SK-N-DZ (cell line): ENCODE data around the gene ST7.

Experiments
- DNase-seq: peaks from one replicate; pipeline ENCODE4 v3.0.0-alpha.2; 2015; ENCODE audit warnings: low spot score

ST7 gene

DNA sequence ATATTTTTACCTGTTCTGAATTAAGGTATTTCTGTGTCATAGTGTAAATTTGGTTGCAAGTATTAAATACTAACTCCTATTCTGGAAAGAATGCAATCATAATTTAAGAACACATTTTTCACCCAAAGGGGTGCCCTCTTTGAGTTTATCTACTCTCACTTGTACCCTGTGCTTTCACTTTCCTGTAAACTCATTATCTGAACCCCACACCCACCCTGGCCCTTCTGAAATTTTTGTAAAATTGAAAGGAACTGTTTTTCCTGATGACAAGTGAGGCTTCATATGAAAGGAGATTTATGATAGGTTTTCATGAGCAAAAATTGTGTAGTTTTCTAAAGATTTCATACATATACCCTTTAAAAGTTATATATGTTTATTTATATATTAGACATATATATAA is 235.1 kb downstream of the ST7 start:
- DNase-seq = no peak

DNA sequence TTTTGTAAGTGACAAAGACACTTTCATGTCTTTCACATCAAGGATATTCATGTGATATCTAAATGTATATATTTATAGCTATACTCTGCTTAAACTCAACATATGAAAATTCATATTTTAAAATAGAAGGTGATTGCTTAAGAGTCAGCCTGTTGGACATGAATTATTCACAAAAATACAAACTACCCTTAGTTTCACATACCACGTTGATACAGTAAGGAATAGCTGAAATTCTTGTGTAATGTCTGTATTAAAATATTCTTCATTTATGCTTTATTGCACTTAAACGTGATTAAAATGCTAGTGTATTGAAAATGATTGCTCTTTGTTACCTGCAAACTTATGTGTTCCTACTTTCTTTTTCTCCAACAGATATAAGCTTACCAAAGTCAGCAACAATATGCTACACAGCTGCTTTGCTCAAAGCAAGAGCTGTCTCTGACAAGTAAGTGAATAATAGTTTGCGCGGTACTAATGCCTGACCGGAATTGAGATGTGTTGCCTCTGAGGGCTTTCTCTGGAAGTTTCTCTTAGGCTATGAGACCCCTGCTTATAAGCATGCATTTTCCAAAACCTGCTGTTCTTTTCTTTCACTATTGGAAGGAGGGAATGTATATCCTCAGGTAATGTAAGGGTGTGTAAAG is 235.8 kb downstream of the ST7 start:
- DNase-seq = no peak

DNA sequence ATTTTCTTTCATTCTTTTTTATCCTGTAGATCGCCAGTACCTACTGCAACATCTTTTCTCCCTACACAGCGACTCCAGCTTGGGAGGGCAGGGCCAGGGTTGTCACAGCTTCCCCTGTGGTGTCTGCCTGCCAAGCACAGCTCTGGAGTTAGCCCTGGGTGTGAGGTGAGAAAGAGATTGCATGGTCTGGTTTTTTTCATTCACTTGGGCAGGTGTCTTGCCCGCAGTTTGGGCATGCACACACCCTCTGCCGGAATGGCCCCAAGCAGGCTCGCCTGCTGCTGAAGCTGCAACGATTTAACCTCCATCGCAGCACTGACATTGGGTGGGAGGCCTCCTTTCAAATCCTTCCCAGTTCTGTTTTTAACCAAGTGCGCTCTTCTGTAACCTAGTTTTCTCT is 236.8 kb downstream of the ST7 start:
- DNase-seq = no peak

DNA sequence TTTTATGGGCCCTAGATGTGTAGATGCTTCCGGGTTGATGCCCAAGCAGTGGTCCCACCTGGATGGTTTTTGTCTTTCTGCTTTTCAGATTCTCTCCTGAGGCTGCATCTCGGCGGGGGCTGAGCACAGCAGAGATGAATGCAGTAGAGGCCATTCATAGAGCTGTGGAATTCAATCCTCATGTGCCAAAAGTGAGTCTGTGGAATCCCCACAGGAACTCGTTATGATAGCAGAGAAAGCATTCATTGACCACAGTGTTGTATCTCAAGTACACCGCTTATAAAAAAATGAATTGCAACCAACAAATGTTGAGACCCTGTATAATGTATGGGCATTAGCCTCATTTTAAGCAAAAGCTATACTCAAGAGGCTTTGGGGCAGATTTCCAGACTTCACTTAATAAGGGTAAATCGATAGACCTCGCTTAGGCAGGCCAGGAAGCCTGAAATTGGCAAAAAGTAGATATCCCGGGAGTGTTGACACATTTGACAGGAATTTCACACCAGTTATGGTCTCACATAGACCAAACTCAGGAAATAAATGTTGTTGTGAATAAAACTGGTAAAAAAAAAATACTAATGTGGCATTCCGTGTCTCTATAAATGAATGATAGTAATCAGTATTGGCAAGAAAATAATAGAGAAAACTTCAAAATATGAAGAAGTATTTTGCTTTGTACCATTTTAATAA is 237.6 kb downstream of the ST7 start:
- DNase-seq = no peak

DNA sequence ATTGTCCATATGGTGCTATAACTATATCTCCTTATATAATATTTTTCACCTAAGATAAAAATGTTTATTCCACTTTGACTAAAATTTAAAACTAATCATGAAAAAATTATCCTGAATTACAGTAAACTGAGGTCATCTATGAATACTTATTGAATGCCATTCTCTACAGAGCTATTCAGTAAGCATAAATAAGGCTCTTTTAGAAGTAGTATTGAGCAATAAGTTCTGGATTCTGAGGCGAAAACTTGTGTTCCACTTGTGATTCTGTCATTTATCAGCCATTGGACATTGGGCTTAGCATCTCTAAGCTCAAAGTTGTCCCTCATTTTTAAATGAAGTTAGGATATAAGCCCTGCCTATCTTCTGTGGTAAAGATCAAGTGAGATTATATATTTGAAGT is 238.8 kb downstream of the ST7 start:
- no peak for DNase-seq

DNA sequence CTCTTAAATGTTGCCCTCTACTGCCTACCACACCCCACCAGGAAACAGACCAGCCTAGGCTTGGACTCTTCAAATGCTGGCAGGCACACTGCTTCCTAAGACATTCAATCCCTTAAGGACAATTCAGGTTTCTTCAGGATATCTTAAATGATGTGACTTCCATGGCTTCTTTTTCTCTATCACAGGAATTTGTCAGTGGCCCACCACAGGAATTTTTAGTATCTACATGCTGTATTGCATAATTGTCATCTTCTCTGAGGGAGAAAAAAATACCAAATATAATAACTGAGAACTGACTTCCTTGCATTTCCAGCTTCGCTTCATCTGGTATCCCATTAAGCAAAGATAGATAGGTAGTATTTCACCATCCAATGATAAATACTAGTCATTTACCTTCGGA is 240.3 kb downstream of the ST7 start:
- DNase-seq = no peak

DNA sequence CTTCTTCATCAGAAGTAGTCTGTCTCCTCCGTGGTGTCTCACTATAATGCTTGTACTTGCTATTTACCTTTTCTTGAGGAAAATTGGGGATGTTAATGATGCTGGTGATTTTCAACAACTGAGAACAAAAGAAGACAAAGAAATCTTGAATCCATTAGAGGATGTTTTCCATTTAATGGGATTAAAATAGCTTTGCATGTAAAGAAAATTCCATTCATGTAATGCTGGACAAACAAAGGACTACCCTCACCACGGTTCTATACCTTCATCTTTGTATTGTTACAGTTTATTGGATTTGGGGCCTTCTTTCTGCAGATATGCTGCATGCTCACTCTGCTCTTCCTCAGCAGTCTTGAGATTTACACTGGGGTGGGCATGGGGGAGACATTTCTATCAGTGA is 241.1 kb downstream of the ST7 start:
- no peak for DNase-seq

DNA sequence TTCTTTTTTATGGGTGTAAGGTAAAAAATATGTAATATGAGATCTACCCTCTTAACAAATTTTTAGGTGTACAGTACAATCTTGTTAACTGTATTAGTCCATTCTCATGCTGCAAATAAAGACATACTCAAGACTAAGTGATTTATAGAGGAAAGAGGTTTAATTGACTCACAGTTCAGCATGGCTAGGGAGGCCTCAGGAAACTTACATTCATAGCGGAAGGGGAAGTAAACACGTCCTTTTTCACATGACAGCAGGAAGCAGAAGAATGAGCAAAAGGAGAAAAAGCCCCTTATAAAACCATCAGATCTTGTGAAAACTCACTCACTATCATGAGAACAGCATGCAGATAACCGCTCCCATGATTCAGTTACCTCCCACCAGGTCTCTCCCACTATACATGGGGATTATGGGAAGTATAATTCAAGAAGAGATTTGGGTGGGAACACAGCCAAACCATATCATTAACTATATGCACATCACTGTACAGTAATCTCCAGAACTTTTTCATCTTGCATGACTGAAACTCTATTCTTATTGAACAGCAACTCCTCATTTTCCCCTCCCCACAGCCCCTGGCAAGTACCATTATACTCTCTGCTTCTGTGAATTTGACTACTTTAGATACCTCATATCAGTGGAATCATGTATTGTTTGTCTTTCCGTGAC is 242.2 kb downstream of the ST7 start:
- DNase-seq = no peak

DNA sequence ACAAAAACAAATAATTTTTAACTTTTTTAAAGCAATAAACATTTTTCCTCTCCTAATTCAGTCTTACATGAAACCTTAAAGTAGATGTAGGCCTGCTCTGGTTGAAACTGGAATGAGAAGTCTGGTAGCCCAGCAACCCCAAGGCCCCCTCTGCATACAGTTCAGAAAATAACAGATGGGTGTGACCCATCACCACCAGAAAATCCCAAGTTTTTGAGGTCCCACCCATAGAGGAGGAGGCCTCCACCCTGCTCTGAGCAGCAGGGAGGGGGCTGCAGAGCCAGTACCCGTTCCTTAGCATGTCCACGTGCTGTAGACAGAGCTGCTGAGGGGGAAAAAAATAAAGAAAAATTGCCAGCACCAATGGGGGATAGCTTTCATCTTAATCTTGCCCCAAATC is 246.8 kb downstream of the ST7 start:
- no peak for DNase-seq

DNA sequence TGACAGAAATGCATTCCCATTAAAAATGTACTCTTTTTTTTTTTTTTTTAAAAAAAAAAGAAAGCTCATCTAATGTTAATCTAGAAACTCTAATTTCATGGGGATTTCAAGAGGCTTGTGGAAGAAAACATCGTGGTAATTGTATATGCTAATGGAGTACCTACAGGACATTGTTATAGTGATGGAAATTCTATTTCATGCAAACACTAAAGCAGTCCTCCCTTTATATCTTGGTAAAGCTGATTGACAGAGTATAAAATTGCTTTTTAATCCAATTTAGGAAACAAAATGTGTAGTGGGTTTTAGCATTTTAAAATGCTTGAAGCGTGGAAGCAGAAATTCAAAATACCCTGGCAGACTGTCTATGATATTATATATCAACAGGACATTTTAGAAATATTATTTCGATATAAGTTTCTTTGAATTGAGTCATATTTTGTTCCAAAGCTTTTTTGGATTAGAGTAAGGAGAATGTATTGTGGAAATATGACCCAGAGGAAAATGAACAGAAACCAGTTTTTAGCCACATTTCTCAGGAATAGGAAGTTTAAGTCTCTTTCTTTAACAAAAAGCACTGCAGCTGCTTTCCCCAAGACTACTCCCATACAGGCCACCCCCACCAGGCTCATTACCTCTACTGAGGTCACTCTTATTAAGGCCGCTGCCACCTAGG is 247.6 kb downstream of the ST7 start:
- DNase-seq = no peak

DNA sequence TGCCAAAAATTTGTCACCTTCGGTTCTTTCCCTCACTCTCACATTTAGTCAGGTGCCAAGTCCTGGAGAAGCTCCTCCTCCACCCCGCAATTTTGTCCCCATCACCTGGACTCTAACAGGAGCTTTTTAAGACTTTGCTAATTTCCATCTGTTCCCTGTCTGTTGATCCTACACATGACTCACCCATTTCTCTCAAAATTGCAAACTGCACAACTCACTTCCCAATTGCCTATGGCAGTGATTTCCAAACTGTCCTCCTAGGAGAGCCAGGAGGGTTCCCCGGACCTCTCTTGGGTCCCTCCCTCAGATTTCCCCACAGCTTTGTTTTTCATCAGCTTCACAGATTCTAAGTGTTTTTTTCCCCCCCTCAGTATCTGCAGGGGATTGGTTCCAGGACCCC is 249.2 kb downstream of the ST7 start:
- DNase-seq = no peak

DNA sequence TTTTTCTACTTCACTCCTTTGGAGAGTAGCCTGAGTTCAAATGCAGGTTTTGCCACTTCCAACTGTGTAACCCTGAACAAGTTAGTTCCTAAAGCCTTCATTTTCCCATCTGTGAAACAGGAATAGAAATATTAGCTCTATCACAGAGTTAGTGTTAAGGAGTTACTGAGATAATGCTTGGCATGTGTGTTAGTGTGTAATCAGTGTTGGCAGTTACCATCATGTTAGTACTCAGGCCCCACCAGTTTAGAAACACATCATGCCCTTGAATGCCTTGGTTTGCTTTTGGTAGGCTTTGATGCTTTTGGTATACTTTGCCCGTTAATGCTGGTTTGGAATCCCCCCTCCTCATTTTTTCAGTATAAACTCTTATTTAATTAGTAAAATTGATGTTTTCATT is 249.9 kb downstream of the ST7 start:
- no peak for DNase-seq

DNA sequence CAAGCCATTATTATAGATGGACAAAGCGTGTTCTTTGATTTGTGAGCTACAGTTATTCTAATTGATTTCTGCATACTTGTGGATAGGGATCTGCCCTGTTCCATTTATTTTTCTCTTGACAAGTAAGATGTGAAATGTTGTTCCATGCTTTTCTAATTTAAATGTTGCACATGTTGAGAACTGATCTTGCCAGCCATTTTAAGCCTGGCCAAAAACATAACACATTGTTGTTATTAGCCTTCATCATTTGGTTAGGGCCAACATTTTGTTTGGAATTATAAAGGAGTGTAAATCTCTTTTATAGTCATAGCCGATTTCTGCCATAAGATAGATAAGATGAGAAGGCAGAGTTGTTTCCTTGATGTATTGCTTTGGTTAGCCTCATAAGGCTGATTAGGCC is 252.6 kb downstream of the ST7 start:
- DNase-seq = no peak

DNA sequence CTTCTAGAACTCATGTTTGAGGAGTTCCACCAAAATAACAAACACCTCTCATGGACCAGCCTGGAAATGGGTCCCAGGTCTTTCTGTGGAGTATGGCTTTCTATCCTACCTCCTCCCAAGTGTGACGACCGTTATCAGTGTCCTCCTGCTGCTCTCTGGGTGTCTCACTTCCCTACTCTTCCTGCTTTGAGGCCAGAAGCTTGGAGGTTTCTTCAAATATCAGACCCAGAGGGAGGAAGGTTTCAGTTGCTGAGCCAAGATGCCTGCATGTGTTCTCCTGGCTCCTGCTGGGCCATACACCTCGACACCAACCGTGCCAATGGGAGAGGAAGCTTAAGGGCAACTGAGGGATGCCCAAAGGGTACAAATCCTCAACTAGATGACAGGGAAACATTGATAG is 255.0 kb downstream of the ST7 start:
- DNase-seq = no peak

DNA sequence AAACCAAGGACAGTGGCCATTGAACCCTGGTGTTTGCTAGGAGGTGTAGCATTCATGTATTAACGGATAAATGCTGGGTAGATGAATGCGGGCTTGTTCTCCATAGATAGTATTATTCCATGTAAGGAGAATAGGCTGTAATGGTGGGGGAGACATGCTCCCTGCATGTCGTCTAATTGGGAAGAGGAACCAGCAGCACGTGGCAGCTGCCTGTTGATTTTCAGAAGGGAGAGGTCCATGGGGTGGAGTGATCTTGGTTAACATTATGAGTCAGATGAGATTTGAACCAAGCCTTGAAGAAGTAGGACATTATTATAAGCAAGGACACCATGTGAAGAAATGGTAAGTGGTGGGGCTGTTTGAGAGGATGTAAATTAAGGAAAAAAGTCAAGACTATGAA is 257.1 kb downstream of the ST7 start:
- DNase-seq = no peak

DNA sequence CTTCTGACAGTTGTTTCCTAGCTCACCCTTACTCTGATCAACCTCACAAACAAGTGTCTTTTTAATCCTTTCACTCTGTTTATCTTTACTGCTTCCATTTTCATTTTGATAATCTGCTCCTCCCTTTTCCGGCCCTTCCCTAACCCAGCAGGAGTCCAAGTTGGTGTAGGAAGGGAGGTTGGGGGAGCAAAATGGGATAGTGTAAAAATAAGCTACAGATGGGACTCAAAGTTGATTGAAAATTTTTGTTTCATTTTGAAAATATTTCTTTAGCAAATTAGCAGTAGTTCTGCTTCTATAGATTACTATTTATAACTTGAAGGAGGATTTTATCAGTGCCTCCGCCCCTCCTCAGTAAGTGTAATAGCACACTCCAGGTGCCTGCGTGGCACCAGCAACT is 257.6 kb downstream of the ST7 start:
- DNase-seq = no peak

DNA sequence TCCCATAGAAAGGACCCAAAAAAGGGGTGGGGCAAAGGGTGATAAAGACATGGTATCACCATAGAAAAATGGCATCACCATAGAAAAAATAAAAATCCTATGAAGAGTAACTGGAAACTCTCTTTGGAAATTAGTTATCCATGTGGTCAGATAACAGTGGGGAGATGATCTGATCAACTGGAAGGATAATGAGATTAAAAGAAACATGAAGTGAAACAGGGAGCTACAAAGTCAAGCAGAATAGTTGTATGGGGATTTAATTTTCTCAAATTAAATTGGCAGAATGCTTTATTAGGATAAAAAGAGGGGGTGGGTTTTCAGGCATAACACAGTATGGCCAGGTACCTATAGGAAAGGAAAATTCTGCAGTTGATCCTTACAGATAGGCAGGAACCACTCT is 258.3 kb downstream of the ST7 start:
- peak; percentile 68 for DNase-seq

DNA sequence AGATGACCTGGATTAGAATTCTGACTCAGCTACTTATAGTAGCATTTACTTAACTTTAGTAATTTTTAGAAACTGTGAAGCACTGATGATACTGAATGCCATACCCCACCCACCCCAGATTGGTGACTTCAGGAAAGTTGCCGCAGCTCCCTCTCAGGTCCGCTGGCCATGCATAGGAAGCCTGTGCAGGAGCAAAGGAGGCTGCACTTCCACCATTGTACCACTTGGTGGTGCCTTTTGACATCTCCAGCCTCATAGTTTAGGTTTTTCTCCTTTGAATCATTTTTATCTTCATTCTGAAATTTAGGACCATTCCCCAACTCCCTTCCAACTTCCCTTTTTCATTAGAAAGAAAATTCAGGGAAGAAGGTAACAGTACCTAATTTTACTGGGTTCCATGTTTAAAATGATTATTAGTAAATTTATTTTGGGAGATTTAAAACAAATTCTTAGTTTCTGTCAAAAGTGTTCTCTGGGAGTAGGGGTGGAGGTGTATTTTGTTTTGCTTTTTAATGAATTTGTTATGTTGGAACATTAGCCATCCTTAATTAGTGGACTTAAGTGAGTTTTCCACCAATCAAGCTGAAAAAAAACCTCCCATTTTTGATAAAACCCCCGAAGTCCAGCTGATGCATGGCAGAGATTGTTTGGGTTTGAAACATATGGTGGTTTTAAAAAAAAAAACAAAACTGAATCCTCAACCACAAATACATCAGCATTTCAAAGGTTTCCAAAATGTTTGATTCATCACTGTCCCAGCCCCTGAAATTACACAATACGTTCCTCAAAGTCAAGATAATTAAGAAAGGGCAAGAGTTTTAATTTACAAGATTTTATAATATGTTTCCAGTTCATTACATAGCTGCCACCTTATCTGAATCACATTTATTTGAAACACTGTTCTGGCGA is 259.9 kb downstream of the ST7 start:
- DNase-seq = peak; percentile 59

DNA sequence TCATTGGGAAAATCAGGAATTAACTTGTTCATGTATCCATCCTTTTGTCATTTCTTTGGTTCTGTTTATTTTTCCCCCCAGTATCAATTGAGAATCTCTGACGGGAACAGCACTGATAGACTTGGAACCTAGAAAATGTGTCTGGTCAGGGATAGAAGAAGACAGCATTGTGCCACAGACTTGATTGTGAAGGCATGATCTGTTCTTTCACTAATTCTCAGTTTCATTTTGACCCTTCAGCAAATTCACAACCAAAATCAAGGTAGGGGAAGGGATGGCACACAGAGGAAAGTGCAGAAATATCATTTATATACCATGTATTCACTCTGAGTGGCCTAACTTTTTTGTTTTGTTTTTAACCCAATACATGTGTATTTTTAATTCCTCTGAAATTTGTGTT is 262.7 kb downstream of the ST7 start:
- DNase-seq = no peak

DNA sequence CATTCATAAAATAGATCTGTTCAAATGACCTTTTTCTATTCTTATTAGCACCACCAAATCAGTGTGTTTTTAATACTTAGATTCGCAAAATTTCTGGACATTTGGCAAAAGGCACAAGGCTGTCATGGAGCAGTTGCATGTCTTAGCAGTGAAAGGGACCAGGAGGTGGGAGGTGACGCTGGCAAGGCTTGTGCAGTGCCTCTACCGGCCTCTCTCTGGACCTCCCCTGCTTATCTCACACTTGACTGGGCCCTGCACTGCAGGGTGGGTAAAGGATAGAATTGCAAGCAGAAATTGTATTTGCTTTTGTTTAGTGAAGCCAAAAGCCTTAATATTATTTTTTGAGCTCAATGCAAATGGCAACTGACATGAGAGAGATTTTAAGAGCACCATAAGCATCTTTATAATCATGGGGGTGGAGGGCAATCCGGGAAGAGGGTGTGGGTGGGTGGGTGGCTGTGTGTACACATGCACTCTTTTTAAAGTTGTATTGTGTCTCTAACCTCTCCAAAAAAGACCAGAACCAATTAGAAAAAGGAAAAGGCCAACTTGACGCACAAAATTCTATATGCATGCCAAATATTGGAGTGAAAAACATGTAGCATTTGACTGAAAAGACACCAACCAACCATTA is 263.3 kb downstream of the ST7 start:
- DNase-seq = no peak
